Stimulated activated CD8-positive, alpha-beta memory T cell treated with anti-CD3 and anti-CD28 coated beads, Interleukin-15, amount 100 ng/mL, for 48 hours (primary cell): ENCODE results near the gene CCNY.

Source experiments
- DNase-seq, 2 donors: peaks; one replicate each; pipeline ENCODE4 v3.0.0-alpha.2; 2020; ENCODE audit warnings: low read depth in 2 of 2

Gene CCNY

DNA sequence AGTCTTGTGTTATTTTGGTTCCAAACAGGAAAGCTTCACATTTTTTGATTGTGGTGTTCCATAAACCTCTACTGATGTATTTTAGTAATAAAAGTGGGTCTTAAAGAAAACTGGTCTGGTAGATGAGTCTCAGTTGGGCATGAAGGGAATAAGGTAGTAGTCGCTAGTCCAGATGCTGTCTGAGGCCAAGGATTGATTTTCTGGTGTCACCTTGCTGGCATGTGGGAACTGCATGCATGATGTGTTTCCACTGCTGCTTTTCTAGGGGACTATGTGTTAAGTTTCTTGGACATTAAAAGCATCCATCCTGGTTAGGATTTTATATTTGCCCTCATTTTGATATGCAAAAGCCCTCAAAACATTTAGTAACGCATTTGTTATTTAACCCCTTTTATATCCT, 145.1 kb downstream of the CCNY start:
- DNase-seq: no peak

DNA sequence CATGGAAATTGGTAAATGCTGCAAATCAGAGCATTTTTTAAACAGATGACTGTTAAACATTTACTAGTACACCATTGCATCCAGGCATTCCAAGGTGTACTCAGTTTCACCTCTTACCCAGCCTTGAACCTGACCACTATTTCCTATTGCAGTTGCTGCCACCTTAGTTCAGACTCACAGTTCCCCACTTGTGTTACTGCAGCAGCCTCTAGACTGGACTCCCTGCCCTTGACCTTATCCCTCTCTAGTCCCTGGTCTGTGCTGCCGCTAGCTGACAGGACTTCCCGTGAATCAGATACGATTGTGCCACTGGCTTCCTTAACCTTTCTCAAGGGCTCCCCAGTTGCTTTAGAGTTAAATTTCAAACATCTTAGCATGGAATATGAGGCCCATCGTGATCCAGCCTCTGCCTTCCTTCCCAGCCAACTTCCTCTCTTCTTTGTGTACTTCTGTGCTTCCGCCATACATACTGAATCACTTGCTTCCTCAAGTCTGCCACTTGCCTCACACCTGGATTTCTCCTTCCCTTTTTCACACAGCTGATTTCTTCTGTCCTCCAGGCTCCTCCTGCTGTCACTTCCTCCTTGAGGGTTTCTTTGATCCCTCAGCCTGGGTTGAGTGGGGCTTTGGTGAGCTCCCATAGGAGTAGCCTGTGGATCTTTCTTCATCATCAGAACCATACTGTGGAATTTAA, 150.1 kb downstream of the CCNY start:
- no peak for DNase-seq

DNA sequence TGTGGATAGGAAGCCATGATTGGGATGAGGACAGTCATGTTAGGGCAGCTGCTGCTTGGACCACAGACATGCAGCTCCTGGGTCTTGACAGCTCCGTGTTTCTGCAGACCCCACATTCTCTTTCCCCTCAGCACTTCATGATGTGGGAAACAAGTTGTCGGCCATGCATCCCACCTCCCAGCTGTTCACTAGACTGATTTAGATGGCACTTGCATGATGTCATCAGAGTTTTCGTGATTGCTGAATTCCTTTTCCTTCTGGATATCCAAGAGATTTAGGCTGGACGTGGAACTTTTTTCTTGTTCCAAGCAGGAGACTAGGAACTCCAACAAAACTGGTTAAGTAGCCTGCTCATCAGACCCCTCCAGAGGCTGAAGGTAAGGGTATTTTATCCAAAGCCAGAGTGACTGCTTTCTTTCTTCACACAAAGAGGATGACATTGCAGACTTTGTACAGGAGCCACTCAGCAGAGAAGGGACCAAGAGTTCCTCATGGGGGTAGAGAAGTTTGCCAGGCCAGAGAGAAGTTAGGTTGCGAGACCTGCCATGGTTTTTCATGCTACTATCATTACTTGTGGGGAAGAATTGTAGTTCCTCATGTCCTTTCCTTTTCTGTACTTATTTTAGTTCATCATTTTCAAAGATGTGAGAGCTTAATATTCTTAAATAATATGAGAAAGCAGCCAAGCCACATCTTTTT, 151.2 kb downstream of the CCNY start:
- DNase-seq: no peak

DNA sequence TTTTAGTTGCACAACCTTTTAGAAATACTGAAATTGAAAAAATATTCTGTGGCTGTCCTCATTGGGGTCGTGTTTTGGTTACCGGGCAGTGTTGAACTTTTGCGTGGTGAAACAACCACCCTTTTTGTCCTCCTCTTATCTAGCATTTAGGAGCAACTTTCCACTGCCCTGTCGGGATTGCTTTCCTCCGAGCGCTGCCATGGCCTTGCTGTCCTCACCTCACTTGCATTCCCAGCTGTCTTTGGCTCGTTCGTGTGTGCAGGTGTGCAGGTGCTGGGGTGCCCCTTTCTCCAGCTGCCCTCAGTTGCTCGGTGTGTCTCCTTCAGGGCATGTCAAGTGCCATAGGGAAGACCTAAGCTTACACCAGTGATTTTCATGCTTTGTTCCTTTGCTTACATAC, 151.9 kb downstream of the CCNY start:
- no peak for DNase-seq

DNA sequence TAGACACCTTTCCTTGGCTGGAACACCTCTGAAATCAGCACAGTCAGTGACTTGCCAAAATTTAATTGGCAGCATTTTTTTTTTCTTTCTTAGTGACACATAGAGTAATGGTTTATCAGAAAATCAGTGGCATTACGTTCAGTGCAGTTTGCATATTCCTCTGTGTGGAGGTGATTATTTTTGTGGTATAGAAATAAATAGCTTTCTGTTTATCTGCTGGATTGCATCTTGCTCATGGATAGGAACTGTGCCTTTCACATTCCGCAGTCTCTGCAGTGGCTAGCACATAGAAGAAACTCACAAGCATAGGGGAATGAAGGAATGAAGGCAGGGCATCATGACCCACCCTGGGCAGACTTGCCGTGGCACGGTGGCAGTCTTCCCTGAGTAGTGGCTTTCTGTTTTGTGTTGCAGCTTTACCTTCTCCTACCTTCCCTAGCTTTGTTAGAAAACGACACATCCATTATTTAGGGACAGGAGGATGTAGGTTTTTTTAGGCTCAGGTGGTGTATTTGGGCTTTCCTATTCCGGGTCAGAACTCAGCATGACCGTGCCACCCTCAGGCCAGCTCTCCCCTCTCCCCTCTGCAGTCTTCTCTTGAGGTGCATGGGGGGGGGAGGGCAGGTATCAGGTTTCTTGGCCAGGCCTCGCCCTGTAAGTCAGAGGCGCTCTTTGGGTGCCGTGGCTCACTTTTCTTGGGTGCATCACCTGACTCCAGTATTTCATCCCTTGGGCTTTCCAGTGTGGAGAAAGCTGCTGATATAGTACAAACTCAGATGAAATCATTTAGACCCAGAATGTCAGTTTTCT, 156.3 kb downstream of the CCNY start:
- DNase-seq: no peak

DNA sequence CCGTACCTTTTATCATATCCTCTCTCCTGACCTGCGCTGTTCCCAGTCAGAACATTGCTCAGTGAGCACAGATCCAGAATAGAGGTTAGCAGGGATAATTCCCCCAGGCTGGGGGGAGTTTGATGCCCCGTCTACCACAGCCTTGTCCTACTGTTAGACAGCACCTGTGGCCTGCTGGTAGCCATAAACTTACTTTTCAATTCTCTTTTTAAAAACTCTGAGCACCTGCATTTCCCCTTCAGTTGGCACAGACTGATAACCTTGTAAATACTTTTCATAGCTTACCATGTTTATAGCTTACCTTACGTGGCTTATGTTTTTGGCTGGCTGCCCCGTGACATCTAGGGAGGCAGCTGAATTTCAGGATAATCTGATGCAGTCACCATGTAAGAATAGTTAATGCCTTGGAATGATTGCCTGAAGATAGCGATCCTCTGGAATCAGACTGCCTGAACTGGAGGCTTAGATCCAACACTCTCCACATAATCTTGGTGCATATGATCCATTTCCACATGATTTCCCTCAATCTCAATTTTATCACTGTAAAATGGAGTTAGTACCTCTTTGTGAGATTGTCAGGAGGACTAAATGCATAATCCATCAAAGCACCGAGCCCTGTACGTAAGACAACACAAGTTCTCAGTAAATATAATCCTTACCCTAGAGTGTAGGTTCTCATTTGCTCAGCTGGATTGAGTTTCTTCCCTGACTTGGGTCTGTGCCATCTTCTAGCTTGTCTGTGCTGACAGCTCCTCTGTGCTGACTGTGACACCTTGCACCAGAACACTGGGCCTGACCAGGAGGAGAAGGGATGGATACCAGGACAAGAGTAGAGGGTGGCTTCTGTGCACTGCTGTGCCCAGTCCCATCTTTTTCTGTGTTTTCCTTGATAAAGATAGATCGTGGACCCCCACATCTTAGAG, 157.1 kb downstream of the CCNY start:
- DNase-seq: no peak

DNA sequence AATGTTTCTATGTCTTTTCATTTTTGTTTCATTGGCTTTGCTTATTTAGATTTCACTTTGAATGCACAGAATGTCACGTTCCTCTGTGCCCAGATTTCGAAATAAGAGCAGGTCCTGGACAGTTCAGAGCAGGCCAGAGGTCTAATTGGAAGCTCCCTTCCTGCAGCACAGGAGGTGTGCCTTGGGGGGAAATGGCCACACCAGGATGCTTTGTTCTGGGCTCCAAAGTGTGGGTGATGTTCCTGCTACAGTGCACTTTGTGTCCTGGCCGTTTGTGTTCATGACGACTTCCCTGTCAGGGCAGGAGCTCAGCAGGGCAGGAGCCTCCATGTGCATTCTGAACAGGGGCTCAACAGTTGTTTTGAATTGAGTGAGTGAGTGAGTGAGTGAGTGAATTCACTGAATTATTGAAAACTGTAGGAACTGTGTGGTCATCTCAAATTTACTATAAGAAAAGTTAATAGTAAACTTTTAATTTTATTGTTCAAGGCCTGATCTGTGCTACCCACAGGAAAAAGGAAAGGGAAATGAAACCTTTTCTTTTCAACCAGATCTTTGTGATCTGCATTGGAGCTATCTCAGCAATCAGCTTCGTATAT, 159.3 kb downstream of the CCNY start:
- no peak for DNase-seq

DNA sequence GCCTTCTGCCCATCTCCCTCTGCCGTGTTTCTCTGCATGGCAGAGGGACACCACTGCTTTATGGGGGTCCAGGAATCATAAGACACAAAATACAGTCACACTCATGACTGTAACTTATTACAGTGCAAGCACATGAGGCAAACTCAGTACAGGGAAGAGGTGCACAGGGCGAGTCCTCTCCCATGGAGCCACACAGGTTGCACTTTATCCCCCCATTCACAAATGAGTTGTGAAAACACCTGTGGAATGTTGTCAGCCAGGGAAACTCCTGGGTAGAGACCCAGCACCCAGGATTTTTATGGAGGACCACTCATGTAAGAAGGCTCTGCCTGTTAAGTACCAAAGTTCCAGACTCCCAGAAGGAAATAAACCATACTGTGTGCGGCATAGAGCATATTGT, 161.6 kb downstream of the CCNY start:
- no peak for DNase-seq

DNA sequence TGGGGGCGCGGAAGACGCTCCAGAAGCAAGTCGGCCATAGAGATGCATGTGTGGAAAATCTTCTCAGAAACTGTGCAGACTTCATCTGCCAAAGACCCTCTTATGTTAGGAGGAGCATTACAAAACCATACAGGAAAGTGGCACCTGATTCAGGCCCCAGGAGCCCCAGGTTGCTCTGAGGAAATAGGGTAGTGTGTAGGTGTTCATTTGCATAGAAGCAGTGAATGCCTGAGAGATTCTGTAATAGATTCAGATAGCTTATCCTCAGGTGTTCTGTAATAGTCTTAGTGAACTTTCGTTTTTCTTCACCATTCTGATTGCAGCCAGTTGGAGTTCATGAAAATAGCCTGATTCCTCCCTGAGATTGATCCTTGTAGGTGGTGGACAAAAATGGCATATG, 162.4 kb downstream of the CCNY start:
- DNase-seq: no peak

DNA sequence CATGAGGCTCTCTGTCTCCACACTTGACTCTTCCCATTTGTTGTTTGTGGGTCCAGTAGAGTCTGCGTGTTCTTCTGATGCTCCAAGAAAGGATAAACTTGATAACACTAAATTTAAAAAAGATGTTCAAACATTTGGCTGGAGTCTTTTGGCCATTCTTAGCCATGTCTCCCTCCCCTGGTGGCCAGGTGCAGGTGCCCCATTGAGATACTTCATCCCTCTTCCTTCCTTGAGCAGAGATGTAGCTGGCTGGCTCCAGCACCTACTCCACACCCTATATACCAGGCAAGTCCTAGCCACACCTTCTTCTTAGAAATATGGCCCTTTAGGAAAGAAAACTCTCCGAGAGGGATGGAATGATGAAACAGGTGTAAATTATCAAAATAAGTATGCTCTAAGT, 165.6 kb downstream of the CCNY start:
- no peak for DNase-seq

DNA sequence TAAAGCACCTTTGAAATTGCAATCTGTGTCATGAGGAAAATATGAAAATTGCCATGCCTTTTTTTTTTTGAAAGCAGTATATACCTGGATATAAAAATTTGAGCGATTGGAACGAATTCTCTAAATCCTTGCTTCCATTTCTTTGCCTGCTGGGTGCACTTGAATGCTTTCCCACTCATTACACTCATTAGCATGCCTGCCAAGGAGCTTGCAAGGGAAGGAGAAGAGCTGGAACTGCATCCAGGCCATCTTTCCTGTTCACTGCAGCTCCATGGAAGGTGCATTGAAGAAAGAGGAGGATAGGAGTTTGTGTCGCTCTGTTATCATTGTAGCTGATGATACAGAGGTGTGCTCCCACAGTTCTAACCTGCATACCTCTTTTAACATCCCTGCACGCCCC, 166.4 kb downstream of the CCNY start:
- no peak for DNase-seq

DNA sequence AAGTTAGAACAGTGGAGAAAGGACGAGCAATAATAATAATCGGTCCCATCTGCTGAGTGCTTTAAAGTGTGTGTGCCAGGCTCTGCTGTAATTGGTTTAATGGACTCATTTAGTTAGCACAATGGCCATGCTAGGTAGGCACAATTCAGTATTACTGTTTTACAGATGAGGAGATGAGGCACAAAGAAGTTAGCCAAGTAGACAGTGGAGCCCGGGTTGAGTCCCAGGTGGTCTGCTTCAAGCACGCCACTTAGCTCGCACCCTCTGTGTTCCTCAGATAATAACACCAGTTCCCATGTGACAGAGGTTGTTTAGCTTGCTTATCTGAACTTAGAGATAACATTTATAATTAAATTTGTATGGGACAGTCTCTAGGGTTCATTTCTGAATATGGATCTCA, 167.3 kb downstream of the CCNY start:
- DNase-seq: no peak

DNA sequence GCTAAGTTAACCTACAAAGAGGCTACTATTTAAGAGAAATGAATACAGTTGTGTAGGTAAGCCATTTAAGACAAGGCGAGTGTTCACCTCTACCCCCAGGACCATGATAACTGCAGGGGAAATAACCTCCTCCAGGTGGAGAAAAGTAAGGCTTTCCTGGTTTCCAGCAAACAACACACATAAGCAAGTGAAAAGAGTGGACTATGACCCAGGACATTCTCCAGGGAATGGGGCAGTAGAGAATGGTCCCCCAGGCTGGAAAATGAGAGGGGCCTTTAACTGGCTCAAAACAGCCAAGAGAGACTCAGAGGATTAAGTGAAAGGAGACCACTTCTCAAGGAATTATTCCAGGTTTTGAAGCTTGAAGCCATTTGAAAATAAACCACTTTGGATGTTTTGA, 167.8 kb downstream of the CCNY start:
- no peak for DNase-seq

DNA sequence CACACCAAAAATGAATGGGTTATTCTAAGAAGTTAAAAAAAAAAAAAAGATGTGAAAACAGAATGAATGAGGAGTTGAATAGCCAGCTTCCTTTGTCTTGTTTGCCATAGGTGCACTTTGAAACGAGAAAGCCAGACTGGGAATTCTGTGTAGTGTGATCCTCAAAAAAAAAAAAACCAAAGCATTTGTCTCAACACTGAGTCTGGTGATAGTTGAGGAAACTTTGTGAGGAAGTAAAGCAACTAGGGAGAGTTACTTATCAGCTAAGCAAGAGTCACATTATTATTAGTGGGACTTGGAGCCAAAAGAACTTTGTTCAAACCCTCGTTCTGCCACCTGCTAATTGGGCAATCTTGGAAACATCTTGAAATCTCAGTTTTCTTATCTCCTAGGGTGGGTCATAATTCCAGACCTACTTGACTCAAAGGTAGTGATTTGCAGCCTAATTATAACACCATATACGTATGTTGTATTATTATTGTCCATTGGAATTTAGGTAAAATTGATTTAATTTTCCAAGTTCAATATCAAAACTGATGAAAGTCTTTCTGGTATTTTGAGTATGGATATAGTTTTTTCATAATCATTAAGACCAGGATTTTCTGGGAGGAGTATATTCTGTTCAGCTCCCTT, 169.0 kb downstream of the CCNY start:
- no peak for DNase-seq

DNA sequence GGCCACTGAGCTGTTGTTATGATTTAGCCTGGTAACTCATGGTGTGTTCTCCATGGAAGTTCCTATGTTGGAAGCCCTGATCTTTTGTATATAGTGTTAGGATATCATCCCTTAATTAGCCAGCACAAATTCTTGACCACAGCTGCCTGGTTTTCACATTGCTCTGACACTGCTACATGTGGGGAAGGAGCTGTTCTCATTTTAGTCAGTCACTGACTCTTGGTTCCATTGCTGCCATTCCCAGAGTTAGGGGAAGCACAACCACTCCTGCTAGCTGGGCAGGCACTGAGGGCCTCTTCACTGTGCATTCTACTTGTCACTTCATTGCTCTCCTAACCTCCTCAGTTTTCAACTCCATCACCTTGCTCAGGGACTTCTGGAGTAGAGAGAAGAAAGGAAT, 170.4 kb downstream of the CCNY start:
- no peak for DNase-seq

DNA sequence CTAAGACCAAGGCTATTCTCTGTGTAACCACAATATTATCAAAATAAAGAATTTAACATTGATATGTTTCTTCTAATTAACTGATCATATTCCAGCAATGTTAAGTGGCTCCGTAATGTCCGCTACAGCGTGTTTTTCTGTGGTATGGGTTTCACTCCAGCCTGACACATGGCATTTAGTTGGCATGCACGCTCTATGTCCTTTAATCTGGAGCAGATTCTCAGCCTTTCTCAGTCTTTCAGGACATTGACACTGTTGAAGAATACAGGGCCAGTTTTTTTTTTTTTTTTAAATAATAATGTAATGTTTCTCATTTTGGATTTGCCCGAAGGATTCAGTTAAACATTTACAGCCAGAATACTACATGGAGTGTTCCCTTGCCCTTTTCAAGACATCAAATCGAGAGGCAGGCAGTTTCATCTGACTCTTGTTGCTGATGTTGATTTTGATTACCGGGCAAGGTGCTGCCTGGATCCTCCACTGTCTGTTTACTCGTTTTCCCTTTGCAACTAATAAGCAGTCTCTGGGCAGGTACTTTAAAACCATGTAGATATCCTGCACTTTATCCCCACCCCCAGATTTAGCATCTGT, 171.3 kb downstream of the CCNY start:
- DNase-seq: no peak

DNA sequence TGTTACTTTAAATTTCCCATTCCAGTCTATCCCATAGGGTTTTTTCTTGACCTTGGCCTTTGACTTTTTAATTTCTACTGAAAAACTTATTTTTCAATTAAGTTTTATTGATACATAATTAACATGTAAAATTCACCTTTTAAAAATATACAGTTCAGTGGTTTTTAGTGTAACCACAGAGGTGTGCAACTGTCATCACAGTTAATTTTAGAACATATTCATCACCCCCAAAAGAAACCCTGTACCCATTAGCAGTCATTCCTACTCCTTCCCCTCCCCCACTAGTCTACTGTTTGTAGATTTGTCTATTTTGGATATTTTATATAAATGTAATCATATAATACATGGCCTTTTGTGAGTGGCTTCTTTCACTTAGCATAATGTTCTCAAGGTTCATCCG, 172.3 kb downstream of the CCNY start:
- DNase-seq: no peak

DNA sequence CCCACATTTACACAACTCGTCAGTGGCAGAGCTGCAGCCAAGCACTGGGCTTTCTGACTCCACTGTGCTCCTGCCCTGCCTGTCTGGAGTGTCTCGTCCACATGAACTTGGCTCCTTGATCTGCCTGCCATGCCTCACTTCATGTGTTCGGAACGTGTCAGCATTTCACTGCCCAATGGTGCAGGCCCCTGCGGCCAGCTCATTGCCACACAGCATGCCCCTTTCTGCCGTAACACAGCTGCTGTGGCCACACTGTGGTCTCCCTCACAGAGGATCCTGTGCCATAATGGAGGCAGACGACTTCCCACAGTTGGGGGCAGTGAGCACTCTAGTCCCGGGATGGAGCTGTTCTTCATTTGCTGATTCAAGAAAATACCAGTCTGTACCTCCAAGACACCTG, 174.6 kb downstream of the CCNY start:
- DNase-seq: no peak

DNA sequence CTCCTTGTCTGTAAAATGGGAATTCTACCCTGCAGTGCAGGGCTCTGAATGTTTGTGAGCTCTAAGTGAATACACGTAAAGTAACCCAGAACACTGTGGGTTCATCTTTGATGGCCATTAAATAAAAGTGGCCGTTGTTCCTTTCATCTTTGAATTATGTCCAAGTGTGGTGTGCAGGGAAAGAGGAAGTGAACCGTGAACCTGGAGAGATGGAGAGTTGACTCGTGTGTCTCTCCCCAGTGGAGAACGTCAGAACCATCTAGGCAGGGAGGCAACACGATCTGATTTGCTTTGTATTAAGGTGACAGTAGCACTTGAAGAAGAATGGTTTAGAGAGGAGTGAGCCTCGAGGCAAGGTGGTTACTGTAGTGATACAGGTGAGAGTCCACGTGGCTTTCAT, 175.3 kb downstream of the CCNY start:
- DNase-seq: no peak

DNA sequence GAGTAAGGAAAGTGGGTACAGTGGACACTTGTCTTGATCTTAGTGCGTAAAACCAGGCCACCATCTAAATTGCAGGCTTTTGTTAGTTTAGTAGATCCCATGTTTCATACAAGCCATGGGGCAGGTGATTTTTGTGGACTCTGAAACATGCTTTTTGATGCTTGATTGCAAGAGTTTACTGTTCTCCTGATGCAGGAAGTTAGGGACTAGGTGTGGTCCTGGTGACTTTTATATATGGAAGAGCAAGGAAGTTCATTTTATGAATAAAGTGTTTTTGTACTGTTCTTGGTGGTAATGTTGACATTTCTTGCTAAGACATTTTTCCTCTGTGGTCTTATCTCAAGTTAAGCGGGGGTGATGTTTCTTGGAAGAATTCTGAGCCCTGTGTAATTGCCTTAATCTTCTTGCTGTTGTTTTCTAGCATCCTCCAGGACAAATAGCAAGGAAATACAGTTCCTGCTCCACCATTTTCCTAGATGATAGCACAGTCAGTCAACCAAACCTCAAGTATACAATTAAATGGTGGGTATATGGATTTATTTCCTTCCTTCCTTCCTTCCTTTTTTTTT, 179.9 kb downstream of the CCNY start:
- DNase-seq: no peak
